C4-2B (cell line): ENCODE data around the gene GRB2.

Experiments used
- H3K27ac ChIP-seq: fragments of 450-650 bp; 2 replicates; pipeline ENCODE4 v1.5.1; 2017
- ZFX ChIP-seq: fragments of 450-650 bp; IDR thresholded peaks from 2 replicates; pipeline ENCODE4 v1.6.1; 2017
- TF ChIP-seq, protein P1 (sequence below): fragments of 450-650 bp; conservative IDR thresholded peaks from 2 replicates; pipeline ENCODE4 v1.5.1; 2017; ENCODE audit warnings: mild to moderate bottlenecking

Gene GRB2

DNA sequence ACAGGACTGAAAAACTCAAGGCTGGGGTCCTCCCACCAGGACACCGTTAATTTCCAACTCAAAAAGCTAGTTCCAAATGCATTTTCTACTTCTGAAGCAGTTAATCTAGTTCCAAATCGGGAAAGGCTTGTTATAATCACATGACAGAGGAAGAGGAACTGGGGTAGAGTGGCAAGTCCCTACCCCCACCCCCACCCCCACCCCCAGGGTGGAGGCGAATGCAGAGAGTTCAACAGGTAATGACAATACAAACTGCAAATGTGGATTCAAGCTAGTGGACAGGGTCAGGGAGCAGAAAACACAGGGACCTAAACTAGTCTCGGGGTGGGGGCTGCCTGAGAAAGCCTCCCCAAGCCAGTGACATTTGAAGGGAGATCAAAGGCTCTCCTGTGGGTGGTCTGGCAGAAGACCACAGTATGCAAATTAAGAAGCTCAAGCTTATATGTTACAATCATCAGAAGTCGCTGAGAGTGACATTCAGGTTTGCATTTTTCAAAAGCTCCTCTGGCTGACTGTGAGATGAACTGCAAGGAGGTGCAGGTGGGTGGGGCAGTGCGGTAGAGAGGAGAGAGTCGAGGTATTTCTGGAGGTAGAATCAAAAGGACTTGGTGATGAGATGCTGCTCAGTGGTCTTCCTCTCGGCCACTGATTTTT, 59.8 kb downstream of the GRB2 start:
- TF ChIP-seq, protein P1, sequence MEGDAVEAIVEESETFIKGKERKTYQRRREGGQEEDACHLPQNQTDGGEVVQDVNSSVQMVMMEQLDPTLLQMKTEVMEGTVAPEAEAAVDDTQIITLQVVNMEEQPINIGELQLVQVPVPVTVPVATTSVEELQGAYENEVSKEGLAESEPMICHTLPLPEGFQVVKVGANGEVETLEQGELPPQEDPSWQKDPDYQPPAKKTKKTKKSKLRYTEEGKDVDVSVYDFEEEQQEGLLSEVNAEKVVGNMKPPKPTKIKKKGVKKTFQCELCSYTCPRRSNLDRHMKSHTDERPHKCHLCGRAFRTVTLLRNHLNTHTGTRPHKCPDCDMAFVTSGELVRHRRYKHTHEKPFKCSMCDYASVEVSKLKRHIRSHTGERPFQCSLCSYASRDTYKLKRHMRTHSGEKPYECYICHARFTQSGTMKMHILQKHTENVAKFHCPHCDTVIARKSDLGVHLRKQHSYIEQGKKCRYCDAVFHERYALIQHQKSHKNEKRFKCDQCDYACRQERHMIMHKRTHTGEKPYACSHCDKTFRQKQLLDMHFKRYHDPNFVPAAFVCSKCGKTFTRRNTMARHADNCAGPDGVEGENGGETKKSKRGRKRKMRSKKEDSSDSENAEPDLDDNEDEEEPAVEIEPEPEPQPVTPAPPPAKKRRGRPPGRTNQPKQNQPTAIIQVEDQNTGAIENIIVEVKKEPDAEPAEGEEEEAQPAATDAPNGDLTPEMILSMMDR = no peak
- no peak for TF ChIP-seq ZFX
- H3K27ac ChIP-seq = no peak overlapping the region

DNA sequence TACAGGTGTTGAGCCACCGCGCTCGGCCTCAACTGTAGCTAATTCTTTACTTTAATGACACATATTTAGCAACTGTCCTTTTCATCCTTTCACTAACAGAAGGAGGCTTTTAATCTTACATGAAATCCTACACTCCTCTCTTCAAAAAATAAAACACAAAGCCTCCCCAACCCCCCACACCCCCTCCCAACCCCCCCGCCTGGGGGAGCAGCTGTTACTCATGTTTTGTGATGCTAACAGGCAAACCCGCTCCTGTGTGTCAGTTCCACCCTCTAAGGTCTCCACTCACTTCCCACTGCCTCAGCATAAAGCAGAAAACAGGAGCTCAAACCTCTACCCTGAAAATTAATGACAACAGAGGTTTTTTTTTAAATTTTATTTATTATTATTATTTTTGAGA, 60.8 kb downstream of the GRB2 start:
- no peak for TF ChIP-seq ZFX
- TF ChIP-seq, protein P1 = no peak
- H3K27ac ChIP-seq = no peak overlapping the region

DNA sequence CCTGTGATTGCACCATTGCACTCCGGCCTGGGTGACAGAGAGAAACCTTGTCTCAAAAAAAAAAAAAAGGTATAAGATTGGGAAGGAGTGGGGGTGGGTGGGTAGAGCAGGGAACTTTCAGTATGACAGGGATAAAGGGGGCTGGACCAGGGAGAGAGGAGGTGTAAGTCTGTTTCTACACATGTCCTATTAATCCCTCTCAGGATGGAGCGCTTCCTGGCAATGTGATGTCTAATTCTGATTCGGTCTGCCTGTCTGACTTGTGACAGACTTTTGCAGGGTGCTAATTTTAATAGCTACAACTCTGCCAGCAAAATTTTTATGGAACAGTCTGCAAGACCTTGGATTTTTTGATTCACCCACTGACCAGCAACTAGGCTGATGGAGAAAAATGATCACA, 62.5 kb downstream of the GRB2 start:
- TF ChIP-seq, protein P1 = no peak
- no peak for TF ChIP-seq ZFX
- H3K27ac ChIP-seq = no peak overlapping the region

DNA sequence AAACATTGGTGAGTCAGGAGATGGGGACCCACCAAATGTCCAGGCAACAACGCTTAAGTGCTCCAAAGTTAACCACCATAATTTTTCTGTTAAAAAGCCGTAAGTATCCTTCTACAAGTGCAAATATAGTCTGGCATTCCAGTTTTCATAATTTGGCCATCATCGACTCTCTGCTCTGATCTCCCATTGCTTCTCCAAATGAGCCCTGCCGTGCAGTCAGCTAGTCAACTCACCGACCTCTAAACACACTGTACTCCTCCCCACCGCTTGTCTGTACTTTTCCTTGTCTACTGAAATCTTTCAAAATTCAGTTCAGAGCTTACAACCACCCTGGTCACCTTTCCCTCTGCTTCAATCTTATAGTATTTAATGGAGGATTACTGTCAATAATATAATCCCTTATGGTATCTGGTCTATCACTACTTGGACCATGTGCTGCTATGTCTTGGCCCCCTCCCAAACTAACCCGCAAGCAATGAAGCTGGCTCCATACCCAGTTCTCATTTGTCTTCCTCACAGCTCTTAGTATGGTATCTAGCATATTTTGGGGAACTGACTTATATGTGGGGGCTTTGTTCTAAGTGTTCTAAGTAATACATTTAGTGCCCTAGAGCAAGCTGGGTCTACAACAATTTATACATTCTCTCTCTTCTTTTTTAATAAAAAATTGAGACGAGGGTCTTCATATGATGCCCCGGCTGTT, 63.5 kb downstream of the GRB2 start:
- no peak for TF ChIP-seq ZFX
- TF ChIP-seq, protein P1 = no peak
- H3K27ac ChIP-seq = no peak overlapping the region

DNA sequence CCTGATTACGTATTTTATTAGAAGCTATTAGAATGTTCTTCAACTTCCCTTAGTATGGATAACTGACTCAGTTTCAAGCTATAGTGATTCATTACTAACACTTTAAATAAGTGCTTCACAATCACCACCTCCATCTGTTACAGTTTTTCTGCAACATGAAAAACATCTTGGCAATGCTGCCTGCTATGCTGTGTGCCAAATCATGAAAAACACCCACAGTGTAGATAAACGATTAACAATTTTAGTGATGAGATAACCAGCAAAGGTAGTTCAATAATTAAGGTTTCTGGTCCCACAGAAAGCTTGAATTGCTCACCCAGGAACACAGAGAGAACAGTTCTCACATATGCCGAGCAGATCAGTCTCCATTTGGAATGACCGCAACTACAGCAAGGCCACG, 64.8 kb downstream of the GRB2 start:
- H3K27ac ChIP-seq = no peak overlapping the region
- TF ChIP-seq ZFX = no peak
- TF ChIP-seq, protein P1 = no peak

DNA sequence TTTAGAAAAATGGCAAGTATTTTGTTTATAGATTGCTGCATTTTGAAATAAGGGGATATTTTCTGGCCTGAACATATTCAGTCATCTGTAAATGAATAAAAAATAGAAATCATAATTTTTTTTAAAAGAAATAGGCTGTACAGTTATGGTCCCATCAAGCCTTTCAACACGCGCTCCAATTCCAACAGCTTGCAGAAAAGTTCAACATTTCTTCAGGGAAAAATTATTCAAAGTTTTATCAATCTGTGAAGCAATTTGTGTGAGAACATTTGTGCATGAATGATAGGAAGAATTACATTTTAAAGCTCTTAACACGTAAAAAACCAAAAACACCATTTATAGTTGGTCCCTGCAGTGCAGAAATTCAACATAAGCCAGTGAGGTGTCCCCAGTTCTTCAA, 65.5 kb downstream of the GRB2 start:
- TF ChIP-seq, protein P1 = no peak
- no peak for TF ChIP-seq ZFX
- H3K27ac ChIP-seq = no peak overlapping the region

DNA sequence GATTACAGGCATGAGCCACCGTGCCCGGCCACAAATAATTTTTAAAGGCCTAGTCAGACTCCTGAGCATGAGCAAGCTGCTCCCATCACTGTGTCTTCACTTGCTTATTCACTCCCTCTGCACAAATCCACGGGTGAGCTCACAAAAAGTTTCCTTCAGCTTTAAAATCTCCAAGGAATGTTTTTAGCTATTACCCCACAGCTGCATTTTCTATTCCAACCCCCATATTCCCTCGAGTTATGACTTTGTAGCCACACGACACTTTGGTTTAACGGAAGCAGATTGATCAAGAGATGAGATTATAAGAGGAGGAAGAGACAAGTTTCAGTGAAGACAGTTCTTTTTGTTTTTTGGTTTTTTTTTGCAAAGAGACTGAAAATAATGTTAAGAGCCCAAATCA, 67.1 kb downstream of the GRB2 start:
- TF ChIP-seq, protein P1 = no peak
- no peak for TF ChIP-seq ZFX
- no peak overlapping the region for H3K27ac ChIP-seq
